T-helper 2 cell treated with Interferon-gamma antibody and Interleukin-4, amounts not matched to agents 100 ng/mL and 5 ng/mL, for 36 hours (primary cell): Measurements from ENCODE around the gene DAPK2. TPM values are rescaled to one million over a fixed set of nuclear protein-coding genes. Genes with fewer than 3 reads are reported as not detected.
"Not testable (repeated sequence)": the region's sequence is repeated elsewhere in the genome, so short reads cannot be mapped to it uniquely, and the experiment has no call there.

ENCODE experiments used
- intact Hi-C: fragments of 100-400 bp; cut with micrococcal nuclease; formaldehyde crosslinking; loops from one replicate; pipeline ENCODE4 v1.15.1; 2023
- total RNA-seq: library from RNA; stranded (reverse); gene quantifications from 2 replicates; pipeline ENCODE4 v1.2.3, GENCODE V29; 2022

Gene DAPK2
- total RNA-seq, 1 donor from 2014 or later = 3.9 TPM

DNA sequence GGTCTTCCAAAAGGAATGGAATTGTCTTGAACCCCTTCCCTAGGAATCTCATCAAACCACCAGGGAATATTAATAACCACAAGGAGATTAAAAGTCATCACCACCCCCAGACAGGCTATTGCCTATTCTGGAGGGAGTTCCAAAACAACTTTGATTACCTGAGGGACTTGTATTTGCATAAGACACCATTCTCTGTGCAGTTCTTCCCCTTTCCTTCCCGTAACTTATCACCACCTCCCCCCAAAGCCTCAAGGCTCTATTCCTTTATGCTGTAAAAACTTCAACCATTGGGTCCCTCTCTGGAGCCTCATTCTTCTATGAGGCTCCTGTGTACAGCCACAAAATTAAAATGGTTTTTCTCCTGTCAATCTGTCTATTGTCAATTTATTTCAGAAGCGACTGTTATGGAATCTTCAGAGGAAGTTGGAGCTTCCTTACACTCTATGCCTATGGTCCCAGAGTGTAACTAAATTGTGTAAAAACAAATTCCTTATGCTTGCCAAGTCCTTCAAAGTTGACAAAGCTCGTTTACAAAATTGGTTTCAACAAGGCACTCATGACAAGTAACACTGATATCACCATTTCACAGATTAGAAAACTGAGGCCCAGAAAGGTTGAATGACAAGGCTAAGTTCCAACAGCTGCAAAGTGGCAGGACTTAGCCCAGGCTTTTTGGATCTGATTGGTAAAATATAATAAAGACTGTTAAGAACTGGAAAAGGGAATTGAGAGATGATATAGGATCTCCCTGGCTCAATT lies 144.2 kb downstream of the DAPK2 start:
- intact Hi-C loops = no loop called here

DNA sequence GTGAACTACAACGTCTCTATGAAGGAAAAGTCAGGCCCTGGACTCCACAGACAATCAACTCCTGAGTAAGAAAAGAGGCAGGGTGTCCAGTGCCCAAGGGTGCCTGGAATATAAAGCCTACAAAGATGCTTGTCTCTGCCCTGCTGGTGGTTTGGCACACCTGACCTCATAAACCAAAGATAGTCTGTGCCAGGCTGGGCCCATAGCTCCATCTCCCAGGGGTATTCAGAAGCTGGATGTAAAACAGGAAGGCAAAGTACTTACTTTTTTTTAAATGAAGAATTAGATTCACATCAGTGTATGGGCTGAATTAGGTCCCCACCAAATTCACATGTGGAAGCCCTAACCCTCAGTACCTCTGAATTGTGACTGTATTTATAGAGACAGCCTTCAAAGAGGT lies 146.0 kb downstream of the DAPK2 start:
- intact Hi-C loops = no loop called here

DNA sequence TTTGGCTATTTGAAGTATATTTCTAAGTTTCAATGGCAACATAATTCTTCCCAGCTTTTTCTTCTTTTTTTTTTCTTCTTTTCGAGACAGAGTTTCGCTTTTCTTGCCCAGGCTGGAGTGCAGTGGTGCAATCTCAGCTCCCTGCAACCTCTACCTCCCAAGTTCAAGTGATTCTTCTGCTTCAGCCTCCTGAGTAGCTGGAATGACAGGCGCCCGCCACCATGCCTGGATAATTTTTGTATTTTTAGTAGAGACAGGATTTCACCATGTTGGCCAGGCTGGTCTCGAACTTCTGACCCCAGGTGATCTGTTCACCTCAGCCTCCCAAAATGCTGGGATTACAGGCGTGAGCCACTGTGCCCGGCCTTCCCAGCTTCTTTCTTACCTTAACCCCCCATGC lies 146.7 kb downstream of the DAPK2 start:
- intact Hi-C loops = not testable (repeated sequence)

DNA sequence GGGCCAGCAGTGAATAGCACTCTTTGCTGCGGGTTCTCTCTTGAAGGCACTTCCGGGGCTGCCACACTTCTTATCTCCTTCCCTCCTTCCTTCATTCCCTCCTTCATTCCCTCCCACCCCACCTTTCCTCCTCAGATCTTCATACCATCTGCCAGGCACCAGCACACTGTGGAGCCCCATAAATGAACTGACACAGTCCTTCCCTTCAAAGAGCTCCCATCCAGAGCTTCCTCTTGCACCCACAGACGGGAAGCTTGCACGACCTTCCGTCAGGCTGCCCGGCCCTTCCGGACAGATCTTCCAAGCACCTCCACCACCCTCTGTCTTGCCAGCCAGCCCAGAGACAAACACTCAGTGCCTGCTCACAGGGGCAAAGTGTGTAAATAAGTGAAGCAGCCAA lies 147.1 kb downstream of the DAPK2 start:
- intact Hi-C loops = no loop called here

DNA sequence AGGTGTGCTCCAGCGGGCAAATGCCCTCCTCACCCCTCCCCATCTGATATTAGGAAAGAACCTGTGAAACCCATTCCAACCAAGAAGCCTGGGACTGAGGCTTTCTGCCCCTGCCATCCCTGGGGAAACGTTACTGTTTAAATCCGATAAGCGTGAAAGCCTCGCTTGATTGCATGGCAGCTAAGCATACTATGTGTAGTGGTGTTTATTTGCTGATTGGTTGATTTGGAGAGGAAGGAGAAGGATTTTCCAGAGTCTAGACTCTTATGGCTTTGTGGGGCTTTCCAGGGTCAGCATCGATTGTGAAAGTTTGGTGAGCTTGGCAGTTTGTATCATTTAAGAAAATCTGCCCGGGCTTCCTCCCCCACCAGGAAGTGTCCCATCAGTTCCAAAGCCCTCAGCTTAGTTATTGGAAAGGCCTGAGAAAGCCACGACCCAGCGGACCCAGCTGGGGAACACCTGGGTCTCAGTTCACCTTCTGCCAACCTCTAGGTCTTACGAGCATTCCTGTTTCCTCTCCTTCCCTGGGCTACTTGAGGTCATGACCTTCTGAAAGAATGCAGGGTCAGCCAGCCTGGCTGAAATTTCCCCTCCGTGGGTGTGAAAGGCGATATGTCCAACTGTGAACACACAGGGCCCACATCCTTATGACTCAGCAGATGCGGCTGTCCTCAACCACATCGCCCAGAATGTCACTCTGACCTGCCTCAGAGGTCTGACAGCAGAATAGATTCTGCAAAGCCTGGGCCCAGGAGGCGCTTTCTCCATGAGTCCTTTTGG lies 149.8 kb downstream of the DAPK2 start:
- intact Hi-C loops = no loop called here

DNA sequence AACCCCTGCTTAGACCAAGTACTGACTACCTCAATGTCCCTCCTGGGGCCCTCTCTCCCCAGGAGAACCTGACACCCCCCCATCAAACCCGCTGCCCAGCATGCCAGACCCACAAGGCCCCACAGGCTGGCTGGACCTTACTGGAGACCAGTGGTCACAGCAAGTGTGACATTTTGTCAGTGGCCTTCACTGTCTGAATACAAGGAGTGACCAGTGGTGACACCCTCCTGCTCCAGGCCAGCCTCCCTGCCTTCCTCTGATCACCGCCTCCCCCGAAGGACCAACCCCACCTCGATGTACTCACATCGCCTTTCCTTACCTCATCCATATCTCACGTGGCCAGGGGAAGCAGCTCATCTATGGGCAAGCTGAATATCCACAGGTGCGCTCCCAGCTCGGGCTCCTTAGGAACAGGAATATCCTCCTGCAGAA lies 150.5 kb downstream of the DAPK2 start:
- intact Hi-C loops = no loop called here

DNA sequence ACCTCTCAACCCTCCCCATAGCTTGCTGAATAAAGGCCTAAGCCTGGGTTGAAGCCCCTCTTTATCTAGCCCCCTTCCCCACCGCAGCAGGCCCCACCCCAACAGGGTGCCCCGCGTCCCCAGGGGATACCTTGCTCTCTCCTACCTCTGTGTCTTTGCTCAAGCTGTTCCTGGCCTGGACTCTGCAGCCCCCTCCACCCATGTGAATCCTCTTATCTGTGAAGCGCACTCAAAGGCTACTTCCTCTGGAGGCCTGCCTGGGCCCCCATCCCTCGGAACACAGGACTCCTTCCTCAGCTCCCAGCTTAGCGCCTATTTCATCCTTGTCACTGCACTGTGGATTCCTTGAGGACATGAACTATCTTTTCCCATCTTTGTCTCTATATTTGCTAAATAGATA lies 151.1 kb downstream of the DAPK2 start:
- intact Hi-C loops = no loop called here

DNA sequence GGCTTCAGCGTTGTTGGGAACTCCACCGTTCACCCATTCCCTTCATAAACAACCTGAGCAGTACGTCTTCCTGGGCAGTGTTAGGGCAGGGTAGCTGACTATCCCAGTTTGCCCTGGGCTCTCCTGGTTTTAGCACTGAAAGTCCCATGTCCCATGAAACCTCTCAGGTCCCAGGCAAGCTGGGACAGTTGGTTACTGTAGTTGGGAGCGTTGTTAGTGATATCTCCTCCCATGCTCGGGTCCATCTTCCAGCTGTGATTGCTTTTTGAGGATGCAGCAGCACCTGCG lies 151.7 kb downstream of the DAPK2 start:
- intact Hi-C loops = loop anchor here (5.0 kb wide), 2 partner anchors 153 to 282 kb away; partner anchors contain the start of gene DAPK2

DNA sequence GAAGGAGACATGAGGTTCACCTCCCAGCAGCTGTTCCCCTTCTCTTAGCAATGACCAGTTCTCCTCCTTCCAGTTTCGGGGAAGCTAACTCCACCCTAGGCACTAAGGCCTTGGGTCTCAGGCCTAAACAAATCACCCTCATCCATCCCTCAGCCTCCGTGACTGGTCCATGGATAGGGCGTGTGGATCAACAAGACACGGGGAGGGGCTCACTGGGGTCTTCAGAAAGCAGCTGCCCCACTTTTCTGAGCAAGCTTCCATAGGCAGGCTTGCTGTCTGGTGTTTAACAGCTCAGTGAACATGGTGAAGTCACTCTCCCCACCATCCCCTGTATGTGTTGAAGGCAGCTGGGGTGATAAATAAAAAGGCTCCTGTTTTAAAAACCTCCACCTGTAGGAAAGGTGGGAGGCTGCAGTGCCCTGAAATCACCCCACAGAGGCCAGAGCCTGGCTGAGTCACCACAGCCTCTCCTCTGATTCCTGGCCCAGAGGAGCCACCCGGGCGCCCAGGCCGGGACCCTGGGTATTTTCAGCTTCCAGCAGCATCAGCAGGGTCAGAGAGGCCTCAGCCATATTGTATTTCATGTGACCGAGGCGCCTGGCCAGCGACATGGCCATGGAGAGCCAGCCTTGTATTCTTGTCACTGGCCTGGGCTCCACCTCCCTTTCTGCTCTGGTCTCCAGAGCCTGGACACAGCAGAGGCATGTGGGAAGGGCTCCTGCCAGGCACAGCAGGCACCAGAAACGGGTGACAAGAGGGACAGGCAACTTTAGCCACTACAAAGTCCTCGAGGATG lies 152.2 kb downstream of the DAPK2 start:
- intact Hi-C loops = loop anchor here (2.0 to 5.0 kb wide), 4 partner anchors 61 to 282 kb away; partner anchors contain the start of genes DAPK2 and HERC1

DNA sequence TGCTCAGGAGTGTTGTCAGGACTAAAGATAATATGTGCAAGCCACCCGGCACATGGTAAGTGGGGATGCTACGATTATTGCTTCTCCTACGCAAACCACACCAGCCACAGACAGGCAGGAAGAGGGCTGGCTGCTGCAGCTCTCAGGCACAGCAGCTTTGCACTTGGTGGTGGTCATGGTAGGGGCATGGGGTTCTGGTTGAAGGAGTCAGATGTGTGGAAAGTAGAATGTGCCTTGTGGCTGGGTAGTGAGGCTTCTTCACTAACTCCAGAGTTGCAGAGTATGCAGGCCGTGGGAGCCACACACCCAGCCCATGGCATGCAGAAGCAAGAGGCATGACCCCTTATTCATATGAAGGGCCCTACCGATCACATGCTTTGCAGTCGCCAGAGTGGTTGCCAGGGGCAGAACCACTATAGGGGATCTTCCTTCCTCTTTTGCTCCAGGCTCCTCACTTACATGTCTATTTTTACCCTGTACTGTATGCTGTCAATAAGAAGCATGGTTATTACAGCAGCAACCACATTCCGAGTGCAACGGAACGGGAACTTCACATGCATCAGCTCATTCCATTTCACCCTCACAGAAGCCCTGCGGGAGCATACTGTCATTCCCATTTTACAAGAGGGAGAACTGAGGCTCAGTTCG lies 153.4 kb downstream of the DAPK2 start:
- intact Hi-C loops = loop anchor here (2.0 to 5.0 kb wide), 4 partner anchors 60 to 281 kb away; partner anchors contain the start of genes DAPK2 and HERC1

DNA sequence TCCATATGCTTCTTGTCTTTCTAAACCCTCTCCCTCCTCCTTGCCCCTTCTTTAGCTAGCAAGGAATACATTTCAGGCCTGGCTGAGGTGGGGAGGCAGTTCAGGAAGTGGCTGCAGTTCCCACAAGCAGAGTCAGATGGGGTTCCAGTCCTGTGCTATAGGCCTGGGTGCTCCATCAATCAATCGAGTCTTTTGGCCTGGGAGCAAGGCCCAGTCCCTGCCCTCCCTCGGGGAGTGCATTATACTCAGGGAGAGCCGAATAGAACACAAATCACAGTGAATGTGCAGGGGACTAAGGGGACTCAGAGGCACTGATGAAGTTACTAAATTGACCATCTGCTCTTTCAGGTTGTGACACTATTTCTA lies 154.5 kb downstream of the DAPK2 start:
- intact Hi-C loops = loop anchor here (1.0 to 5.0 kb wide), 7 partner anchors 59 to 279 kb away; partner anchors contain the start of genes DAPK2 and HERC1

DNA sequence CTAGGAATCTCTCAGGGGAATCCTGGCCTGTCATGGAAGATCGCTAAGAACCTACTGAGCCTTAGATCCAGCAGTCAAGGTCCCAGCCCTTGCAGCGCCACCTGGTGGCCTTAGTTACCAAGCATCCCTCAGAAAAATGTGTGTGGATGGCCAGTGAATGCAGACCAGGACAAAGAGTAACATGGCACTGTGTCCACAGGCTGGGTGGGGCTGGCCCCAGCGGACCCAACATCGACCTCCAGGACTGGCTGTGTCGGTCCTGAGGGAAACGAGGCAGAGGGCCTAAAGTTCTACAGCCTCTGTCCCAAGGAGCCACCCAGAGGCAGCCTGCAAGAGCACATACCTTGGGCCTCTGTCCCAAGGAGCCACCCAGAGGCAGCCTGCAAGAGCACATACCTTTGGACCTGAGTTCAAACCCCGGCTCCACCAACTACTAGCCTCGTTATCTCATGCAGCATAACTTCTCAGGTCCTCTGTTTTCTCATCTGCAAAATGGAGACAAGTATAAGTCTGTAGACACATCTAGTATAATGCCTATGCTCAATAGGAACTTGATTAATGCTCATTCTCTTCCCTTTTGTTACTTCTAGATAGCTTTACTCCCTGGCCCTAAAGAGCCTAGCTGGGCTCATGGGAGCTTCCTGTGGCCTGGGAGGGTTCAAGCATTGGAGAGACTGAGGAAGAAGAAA lies 155.1 kb downstream of the DAPK2 start:
- intact Hi-C loops = loop anchor here (1.0 to 5.0 kb wide), 5 partner anchors 65 to 279 kb away; partner anchors contain the start of gene DAPK2

DNA sequence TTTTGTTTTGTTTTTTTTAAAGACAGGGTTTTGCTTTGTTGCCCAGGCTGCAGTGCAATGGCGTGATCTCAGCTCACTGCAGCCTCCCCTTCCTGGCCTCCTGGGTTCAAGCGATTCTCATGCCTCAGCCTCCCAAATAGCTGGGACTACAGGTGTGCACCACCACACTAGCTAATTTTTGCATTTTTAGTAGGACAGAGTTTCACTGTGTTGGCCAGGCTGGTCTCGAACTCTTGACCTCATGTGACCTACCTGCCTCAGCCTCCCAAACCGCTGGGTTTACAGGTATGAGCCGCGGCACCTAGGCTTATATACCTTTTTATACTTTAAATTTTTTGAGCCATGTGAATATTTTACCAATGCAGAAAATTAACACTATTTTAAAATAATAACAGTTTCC lies 155.7 kb downstream of the DAPK2 start:
- intact Hi-C loops = loop anchor here (1.0 to 5.0 kb wide), 5 partner anchors 64 to 278 kb away; partner anchors contain the start of gene DAPK2

DNA sequence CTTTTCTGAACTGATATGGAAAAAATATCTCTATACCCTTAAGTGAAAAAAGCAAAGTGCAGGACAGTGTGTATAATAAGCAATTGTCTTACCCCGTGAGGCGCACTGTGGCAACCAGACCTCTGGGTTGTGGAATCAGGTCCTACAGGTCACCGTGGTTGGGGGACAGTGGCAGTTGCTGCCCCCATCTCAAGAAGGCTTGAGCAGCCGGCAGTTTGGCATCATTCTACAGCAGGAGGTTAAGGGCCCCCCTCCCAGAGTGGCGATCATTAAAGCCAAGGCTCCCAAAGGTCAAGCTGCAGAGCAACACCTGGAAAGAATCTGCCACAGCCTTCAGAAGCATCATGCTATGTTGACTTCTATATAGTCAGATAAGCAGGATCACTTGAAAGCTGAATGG lies 156.5 kb downstream of the DAPK2 start:
- intact Hi-C loops = loop anchor here (2.0 to 5.0 kb wide), 3 partner anchors 157 to 278 kb away; partner anchors contain the start of gene DAPK2

DNA sequence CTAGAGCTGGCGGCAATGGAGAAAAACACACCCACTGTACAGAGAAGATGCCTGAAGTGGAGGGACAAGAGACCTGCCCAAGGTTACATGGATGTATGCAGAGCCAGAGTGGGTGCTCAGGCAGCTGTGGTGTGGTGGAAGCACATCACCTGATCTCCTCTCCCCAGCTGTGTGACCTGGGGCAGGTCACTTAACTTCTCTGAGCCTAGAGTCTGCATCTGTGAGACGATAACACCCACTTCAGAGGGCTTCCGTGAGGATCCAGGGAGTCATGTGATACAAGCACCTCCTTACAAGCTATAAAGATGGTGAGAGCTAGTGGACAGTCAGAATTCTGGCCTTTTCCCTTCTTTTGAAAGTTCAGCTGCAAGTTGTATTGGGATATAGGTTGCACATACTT lies 157.5 kb downstream of the DAPK2 start:
- intact Hi-C loops = no loop called here

DNA sequence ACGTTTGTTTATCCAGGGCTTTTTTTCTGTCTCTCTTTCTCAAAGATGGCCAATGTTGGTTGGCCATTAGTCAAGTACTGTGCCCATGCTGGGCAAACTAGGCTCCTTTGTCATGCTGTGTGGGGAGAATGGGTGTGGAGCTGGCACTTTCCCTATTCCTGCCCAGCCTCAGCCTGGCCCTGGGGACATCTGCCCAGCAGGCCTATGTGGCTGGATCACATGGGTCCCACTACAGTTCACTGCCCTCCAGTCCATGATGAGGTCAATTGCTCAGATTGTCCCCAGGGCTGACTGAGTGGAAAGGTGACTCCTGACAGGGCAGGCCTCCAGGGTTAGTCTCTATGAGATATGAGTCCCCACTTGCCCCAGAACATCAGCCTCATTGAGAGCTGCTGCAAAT lies 158.1 kb downstream of the DAPK2 start:
- intact Hi-C loops = no loop called here

DNA sequence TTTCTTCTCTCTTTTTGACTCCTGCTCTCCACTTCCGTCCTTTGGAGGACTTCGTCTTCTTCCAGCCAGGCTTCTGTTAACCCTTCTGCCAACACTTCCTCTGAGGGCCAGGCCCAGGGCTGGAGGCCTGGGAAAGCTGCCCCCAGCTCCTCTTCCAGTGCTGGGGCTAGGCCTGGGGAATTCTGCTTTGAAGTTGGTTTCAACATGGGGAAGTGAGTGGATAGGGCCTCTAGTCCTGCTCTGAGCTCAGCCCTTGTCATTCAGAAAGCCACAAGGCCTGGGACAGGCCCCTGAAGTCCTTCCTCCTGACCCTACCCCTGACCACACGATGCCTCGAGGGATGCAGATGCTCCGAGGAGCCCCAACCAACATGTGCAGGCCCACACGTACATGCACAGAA lies 158.7 kb downstream of the DAPK2 start:
- intact Hi-C loops = no loop called here

DNA sequence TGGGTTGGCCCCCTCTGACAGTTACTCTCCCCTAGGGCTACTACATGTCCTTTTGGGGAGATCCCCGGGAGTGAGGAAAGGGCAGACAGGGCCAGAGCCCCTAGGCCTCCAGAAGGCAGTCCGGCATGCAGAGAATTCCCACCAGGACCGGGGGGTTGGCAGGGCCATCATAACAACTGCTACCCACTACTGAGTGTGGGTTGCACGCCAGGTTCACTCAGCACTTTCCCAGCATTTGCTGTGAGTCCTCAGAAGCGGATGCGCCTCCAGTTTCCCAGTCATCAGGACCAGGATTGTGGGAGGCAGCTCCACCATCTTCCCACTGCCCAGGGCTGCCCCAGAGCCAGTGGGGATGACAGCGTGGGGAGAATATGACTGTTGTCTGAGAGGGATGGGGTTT lies 161.3 kb downstream of the DAPK2 start:
- intact Hi-C loops = no loop called here

DNA sequence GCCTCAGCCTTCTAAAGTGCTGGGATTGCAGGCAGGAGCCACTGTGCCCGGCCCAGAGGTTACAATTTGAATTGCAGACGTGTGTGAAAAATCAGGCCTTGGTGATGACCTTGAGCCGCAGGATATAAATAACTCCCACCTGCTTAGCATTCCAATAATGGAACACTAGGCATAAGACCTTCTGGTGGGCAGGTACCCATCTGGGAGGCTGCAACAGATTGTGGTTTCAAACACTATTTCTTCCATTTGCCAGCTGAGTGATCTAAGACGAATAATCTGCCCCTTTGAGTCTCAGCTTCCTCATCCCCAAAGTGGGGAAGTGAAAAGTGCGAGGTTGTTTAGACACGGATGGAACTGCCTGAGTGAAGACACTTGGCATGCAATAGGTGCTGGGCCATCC lies 164.9 kb downstream of the DAPK2 start:
- intact Hi-C loops = no loop called here

DNA sequence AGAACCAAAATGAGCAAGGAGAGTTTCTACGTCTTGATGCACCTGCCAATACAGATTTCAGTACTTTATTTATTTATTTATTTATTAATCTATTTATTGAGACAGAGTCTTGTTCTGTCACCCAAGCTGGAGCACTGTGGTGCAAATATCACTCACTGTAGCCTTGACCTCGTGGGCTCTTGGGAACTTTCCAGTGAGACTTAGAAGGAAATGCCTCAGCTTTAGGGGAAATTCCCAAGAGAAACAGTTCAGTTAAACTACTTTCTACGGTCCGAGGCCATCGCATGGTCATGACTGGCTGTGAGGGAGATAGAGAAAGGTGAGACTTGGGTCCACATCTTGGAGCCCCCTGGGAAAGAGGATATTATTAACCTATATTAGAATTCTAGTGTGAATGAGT lies 165.5 kb downstream of the DAPK2 start:
- intact Hi-C loops = no loop called here

DNA sequence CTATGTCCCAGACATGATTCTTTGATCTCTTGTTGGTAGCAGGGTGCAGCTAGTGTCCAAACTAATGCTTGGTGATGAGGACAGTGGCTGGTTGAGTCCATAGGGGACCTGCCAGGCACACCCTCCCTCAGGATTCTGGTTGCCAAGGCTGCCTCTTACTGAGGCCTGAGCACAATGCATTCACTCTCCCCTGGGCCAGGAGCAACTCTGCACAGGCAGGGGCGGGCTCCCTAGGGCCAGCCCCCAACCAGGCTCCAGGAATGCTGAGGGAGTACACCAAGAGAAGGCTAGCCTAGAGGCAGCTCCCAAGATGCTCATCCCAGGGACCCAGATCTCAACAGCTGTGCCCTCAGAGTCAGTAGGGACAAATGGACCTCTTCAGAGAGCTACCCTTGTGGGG lies 166.3 kb downstream of the DAPK2 start:
- intact Hi-C loops = no loop called here
